CD4-positive, alpha-beta T cell treated with Interleukin-15 for 4 hours (primary cell): ENCODE measurements around the gene RBM43.

ENCODE experiments used
- DNase-seq: peaks from one replicate; pipeline ENCODE4 v3.0.0-alpha.2; 2020; ENCODE audit warnings: low spot score

RBM43 gene

GRCh38 chr2:151217343-151217742 is 44.3 kb downstream of the RBM43 start:
- DNase-seq, result no peak

- DNase-seq, result no peak
Observed at GRCh38 chr2:151207100-151207499, 54.6 kb downstream of the RBM43 start.

GRCh38 chr2:151206446-151206968 is 55.2 kb downstream of the RBM43 start:
- no peak for DNase-seq

GRCh38 chr2:151205571-151205970 is 56.1 kb downstream of the RBM43 start:
- no peak for DNase-seq

GRCh38 chr2:151204756-151205155 is 56.9 kb downstream of the RBM43 start:
- no peak for DNase-seq

- DNase-seq, result no peak
Observed at GRCh38 chr2:151200844-151201243, 60.8 kb downstream of the RBM43 start.

- no peak for DNase-seq
Observed at GRCh38 chr2:151200277-151200676, 61.4 kb downstream of the RBM43 start.

- DNase-seq, result no peak
Observed at GRCh38 chr2:151198645-151199044, 63.0 kb downstream of the RBM43 start.
